MM.1S (cell line): ENCODE data around the gene SERINC4.

ENCODE experiments used
- EZH2 ChIP-seq: fragments of 300-600 bp; sonication (generic); optimal IDR thresholded peaks from 2 replicates; pipeline ENCODE3; 2017; ENCODE audit warnings: low read depth, mild to moderate bottlenecking, antibody characterized with exemption, low read length, mixed read lengths
- TF ChIP-seq, protein P1 (sequence below): fragments of 300-600 bp; sonication (generic); IDR thresholded peaks from 2 replicates; pipeline ENCODE4 v1.5.1; 2016; ENCODE audit warnings: antibody characterized with exemption, low read length, mixed read lengths

DNA sequence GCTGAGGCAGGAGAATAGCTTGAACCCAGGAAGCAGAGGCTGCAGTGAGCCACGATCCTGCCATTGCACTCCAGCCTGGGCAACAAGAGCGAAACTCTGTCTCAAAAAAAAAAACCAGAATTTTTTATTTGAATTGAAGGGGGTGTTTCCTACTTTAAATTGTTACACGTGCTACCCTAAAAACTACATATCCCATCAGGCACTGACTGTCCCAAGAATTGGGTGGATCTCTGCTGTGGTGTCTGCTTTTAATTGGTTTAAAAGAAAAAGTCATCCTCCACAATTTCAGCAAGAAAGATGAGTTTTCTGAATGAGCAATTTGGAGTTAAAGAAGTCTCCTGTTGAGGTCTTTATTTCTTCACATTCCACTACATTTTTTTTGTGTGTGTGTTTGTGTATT is 51.6 kb downstream of the SERINC4 start:
- TF ChIP-seq, protein P1, sequence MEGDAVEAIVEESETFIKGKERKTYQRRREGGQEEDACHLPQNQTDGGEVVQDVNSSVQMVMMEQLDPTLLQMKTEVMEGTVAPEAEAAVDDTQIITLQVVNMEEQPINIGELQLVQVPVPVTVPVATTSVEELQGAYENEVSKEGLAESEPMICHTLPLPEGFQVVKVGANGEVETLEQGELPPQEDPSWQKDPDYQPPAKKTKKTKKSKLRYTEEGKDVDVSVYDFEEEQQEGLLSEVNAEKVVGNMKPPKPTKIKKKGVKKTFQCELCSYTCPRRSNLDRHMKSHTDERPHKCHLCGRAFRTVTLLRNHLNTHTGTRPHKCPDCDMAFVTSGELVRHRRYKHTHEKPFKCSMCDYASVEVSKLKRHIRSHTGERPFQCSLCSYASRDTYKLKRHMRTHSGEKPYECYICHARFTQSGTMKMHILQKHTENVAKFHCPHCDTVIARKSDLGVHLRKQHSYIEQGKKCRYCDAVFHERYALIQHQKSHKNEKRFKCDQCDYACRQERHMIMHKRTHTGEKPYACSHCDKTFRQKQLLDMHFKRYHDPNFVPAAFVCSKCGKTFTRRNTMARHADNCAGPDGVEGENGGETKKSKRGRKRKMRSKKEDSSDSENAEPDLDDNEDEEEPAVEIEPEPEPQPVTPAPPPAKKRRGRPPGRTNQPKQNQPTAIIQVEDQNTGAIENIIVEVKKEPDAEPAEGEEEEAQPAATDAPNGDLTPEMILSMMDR = no peak
- no peak for TF ChIP-seq EZH2
